HUES48 (cell line): ENCODE measurements around the gene METTL3.

ENCODE experiments used
- H3K27ac ChIP-seq: one replicate; pipeline ENCODE4 v1.7.0; 2013; ENCODE audit warnings: low read depth, low read length, inconsistent platforms
- H3K27me3 ChIP-seq: 2 replicates; pipeline ENCODE4 v1.6.1; 2013; ENCODE audit warnings: mild to moderate bottlenecking, low read length; ENCODE audit not compliant: control insufficient read depth, insufficient read depth
- H3K36me3 ChIP-seq: 2 replicates; pipeline ENCODE4 v1.6.1; 2013; ENCODE audit warnings: low read length; ENCODE audit not compliant: control insufficient read depth, insufficient read depth
- H3K4me1 ChIP-seq: 2 replicates; pipeline ENCODE4 v1.6.1; 2013; ENCODE audit warnings: mild to moderate bottlenecking, low read length; ENCODE audit not compliant: control insufficient read depth, insufficient read depth
- H3K4me3 ChIP-seq: 2 replicates; pipeline ENCODE4 v1.5.1; 2013; ENCODE audit warnings: mild to moderate bottlenecking, low read depth, low read length
- H3K9ac ChIP-seq: 2 replicates; pipeline ENCODE4 v1.6.1; 2013; ENCODE audit warnings: mild to moderate bottlenecking, low read depth, low read length, moderate library complexity
- H3K9me3 ChIP-seq: 2 replicates; pipeline ENCODE4 v1.6.1; 2013; ENCODE audit warnings: low read length; ENCODE audit not compliant: control insufficient read depth, insufficient read depth

Gene METTL3

DNA sequence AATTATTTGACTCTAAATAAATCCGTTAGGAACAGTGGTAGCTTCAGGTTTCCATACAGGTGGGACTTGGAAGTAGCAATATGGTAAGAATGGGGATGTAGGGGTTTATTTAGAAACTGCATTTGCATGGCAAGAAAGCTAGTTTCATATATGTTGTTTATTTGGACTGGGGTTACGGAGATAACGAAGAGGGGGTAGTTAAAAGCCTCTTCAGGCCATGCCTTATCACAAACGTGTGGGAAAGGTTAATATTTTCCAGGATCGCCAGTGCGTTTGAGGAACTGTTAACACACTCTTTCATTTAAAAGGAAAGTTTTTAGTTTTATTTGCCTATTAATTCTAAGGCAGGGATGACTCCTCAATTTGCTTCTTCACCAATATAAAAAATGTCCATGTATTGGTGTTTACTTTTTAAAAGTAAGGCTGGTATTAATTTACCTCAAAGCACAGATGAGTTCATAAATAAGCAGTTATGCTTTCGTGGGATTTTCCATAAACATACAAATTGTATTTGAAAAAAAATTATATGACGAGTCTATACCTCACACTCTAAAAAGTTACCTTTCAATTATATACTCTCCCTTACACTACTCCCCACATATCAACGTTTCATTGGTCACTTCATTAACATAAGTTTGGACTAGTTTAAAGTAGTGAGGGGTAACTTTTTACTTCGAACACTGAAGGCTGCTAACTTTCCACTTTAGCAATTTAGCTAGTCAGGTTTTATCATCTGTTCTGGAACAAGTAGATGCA lies 35.2 kb downstream of the METTL3 start:
- Histone ChIP-seq H3K4me1 (peaks cover 7% of the 10 kb centered on the region), H3K9me3 (no peaks in the 10 kb centered on the region), H3K4me3 (peak overlapping the region; percentile 100), H3K36me3 (peaks cover 27% of the 10 kb centered on the region), H3K9ac (peak overlapping the region; percentile 60), H3K27ac (peak overlapping the region; percentile 91), H3K27me3 (no peaks in the 10 kb centered on the region)

DNA sequence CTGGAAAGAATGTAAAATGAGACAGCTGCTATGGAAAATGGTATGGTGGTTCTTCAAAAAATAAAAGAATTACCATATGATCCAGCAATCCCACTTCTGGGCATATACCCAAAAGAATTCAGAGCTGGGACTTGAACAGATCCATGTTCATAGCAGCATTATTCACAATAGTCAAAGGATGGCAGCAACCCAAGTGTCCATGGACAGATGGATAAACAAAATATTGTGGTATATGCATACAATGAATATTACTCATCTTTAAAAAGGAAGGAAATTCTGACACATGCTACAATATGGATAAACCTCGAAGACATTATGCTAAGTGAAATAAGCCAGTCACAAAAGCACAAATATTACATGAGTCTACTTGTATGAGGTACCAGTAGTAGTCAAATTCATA lies 43.5 kb downstream of the METTL3 start:
- no peaks in the 10 kb centered on the region for H3K4me1 ChIP-seq
- no peak overlapping the region for H3K4me3 ChIP-seq
- H3K27me3 ChIP-seq: no peaks in the 10 kb centered on the region
- H3K36me3 ChIP-seq: peaks cover 70% of the 10 kb centered on the region
- H3K9ac ChIP-seq: no peak overlapping the region
- no peaks in the 10 kb centered on the region for H3K9me3 ChIP-seq
- H3K27ac ChIP-seq: no peak overlapping the region

DNA sequence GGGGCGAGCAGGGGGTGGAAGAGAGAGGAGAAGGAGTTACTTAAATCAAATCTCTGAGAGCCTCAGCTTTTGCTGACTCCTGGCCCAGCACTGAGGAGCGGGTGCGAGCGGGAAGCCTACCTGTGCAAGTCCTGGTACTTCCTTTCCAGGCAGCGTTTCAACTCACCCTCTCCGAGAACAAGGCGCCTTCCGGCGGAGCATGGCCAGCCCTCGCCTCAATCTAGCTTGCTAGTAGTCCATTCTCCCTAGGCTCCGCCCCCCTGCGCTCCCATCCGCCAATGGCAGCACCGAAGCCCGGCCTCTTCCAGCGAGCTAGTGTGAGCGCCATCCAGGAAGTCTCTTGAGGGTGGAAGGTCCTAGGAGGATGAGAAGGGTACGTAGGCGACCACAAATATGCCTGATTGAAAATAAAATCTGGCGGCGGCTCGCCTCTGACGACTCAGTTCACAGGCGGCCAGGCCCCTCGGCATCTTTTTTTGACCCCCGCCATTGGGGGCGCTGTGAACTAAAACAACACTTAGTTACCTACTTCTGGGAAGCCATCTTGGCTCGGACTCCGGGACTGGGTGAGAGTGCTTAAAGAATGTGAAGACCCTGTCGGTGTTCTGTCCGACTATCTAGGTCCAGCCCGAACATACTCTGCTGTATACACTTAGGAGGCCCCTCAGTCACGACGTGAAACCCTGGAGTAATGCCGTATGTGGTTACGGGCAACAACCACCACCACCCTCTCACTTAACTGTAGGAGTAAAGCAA lies 55.0 kb downstream of the METTL3 start, which contains the start of gene CHD8:
TSS of gene CHD8 (minus strand) at position 212 of the 756 bp plus-strand sequence. CDS start 24,480 bp downstream, outside the sequence.
- H3K36me3 ChIP-seq: peaks cover 38% of the 10 kb centered on the region

DNA sequence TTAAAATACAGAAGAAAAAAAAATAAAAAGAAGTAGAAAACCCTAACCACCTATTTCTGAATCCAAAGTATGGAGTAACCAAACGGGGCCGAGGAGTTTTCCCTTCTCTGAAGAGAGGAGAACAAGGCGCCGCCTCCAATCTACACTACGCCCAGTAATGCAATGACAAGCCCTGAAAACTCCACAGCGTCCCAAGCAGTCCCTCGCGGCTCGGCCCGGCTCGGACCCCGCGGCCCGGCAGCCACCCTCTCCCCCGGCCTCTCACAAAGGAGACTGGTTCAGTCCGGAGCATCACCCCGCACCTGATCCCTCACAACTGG lies 55.6 kb downstream of the METTL3 start:
- Histone ChIP-seq H3K9me3 (no peaks in the 10 kb centered on the region), H3K4me1 (peaks cover 13% of the 10 kb centered on the region; the same call in 1 of the 2 replicates), H3K27ac (peak overlapping the region; percentile 95), H3K4me3 (peak overlapping the region; percentile 90), H3K36me3 (peaks cover 33% of the 10 kb centered on the region), H3K9ac (peak overlapping the region; percentile 94), H3K27me3 (no peaks in the 10 kb centered on the region)

More for the DNA sequence above, 55.0 kb downstream of the METTL3 start, which contains the start of gene CHD8:
- Histone ChIP-seq H3K27me3 (no peaks in the 10 kb centered on the region), H3K27ac (peak within 1 kb of the TSS; percentile 98), H3K4me3 (peak within 1 kb of the TSS; percentile 90), H3K9ac (peak within 1 kb of the TSS; percentile 94), H3K4me1 (peaks cover 13% of the 10 kb centered on the region; the same call in 1 of the 2 replicates), H3K9me3 (no peaks in the 10 kb centered on the region)

DNA sequence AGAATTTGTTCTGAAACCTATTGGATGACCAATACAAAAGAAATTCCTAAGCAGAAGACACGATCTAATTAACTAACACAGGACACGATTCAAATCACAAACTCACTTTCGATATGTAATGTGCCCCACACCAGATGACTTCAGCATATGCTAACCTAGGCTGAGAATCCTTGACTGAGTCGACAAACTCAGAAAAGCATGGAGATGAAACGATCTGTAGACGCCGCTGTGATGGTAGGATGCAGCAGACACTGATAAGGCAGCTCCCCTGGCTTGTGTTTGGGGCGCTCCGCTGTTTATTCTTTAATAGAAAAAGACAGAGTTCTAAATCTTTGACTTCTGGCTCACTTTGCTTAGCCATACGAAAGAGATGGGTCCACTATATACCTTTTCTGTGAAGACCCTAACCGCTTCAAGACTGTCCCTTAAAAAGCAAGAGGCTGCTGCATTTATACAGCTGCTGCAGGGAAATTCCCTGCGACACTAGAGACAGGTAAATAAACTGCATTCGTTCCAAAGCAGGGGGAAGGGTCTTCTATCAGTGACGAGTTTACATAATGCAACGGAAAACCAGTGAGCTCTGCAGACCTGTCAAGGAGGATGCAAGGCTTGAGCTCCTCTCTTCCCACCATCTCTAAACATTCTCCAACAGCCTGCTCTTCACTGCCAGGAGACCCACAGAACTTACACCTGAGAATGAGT lies 56.1 kb downstream of the METTL3 start:
- Histone ChIP-seq H3K27me3 (no peaks in the 10 kb centered on the region), H3K9ac (peak overlapping the region; percentile 94), H3K36me3 (peaks cover 30% of the 10 kb centered on the region), H3K4me3 (peak overlapping the region; percentile 90), H3K9me3 (no peaks in the 10 kb centered on the region), H3K27ac (peak overlapping the region; percentile 95), H3K4me1 (peaks cover 13% of the 10 kb centered on the region; the same call in 1 of the 2 replicates)

DNA sequence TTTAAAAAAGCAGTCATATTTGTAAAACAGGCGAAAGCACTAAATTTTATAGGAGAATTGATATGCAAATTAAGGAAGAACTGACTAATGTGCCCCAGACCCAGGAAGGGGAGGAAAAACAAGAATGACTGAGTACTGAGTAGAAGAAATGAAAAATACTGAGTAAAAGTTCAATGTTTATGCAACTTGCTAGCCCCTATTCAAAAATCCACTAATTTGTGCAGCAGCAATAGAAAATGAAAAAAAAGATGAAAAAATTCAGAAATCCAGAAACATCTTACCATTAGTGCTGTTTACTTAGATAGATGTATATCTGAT lies 61.3 kb downstream of the METTL3 start:
- Histone ChIP-seq H3K9ac (no peak overlapping the region), H3K27me3 (no peaks in the 10 kb centered on the region), H3K4me3 (no peak overlapping the region), H3K9me3 (no peaks in the 10 kb centered on the region), H3K27ac (no peak overlapping the region), H3K36me3 (peaks cover 28% of the 10 kb centered on the region), H3K4me1 (peaks cover 8% of the 10 kb centered on the region; the same call in 1 of the 2 replicates)
